Germinal center (tissue), 1 donor: ENCODE results near the gene NAALADL2.
"Not testable (repeated sequence)": the region's sequence is repeated elsewhere in the genome, so short reads cannot be mapped to it uniquely, and the experiment has no call there.

Experiments used
- DNase-seq: peaks from one replicate; pipeline ENCODE4 v3.0.0; 2012; ENCODE audit warnings: mixed read lengths, low spot score

Gene NAALADL2

GRCh38 chr3:175430983-175431773 is 572.0 kb downstream of the NAALADL2 start:
- DNase-seq: no peak

- DNase-seq: no peak
Observed at GRCh38 chr3:175432376-175433025, 573.4 kb downstream of the NAALADL2 start.

- DNase-seq: no peak
Observed at GRCh38 chr3:175433026-175433674, 574.0 kb downstream of the NAALADL2 start.

GRCh38 chr3:175434561-175434960 is 575.4 kb downstream of the NAALADL2 start:
- no peak for DNase-seq

GRCh38 chr3:175443682-175444081 is 584.5 kb downstream of the NAALADL2 start:
- DNase-seq: no peak

- no peak for DNase-seq
Observed at GRCh38 chr3:175445741-175446140, 586.6 kb downstream of the NAALADL2 start.

- no peak for DNase-seq
Observed at GRCh38 chr3:175447521-175447920, 588.4 kb downstream of the NAALADL2 start.

- no peak for DNase-seq
Observed at GRCh38 chr3:175453361-175453760, 594.2 kb downstream of the NAALADL2 start.

- no peak for DNase-seq
Observed at GRCh38 chr3:175456466-175456865, 597.3 kb downstream of the NAALADL2 start.

GRCh38 chr3:175457301-175457700 is 598.2 kb downstream of the NAALADL2 start:
- no peak for DNase-seq

GRCh38 chr3:175460849-175461399 is 601.8 kb downstream of the NAALADL2 start:
- DNase-seq: not testable (repeated sequence)

GRCh38 chr3:175464362-175464761 is 605.2 kb downstream of the NAALADL2 start:
- DNase-seq: no peak

GRCh38 chr3:175469124-175469523 is 610.0 kb downstream of the NAALADL2 start:
- no peak for DNase-seq

- DNase-seq: no peak
Observed at GRCh38 chr3:175475765-175476164, 616.6 kb downstream of the NAALADL2 start.

GRCh38 chr3:175476489-175476888 is 617.4 kb downstream of the NAALADL2 start:
- DNase-seq: no peak

GRCh38 chr3:175477651-175478224 is 618.6 kb downstream of the NAALADL2 start:
- DNase-seq: no peak

GRCh38 chr3:175478301-175478700 is 619.2 kb downstream of the NAALADL2 start:
- DNase-seq: no peak

- DNase-seq: no peak
Observed at GRCh38 chr3:175479175-175479574, 620.0 kb downstream of the NAALADL2 start.

- DNase-seq: no peak
Observed at GRCh38 chr3:175479800-175480199, 620.7 kb downstream of the NAALADL2 start.

- no peak for DNase-seq
Observed at GRCh38 chr3:175484666-175485065, 625.5 kb downstream of the NAALADL2 start.

- DNase-seq: no peak
Observed at GRCh38 chr3:175485436-175485835, 626.3 kb downstream of the NAALADL2 start.

GRCh38 chr3:175486255-175486654 is 627.1 kb downstream of the NAALADL2 start:
- no peak for DNase-seq
